ENCODE measurements around the gene ALDOB. TPM values are rescaled to one million over a fixed set of nuclear protein-coding genes. Genes with fewer than 3 reads are reported as not detected.

Gene ALDOB
- total and polyA plus RNA-seq, 4 donors = 527 to 2,132 (median 1,808) TPM

- WGBS = 17% methylated on average over 5 of the region's 5 CpGs
- Histone ChIP-seq H3K4me3 (ENCODE audit: low read depth in 1 of 3, low read length in 3 of 3) (peak overlapping the region; percentile 15 to 48 (median 41)), H3K27me3 (ENCODE audit: control insufficient read depth in 4 of 4, insufficient read depth in 4 of 4, low read length in 3 of 4) (no peaks in the 10 kb centered on the region), H3K9ac (ENCODE audit: low read depth in 1 of 2, low read length in 2 of 2) (peak overlapping the region in 1 of 2 donors; percentile 92), H3K4me1 (ENCODE audit: control insufficient read depth in 4 of 4, insufficient read depth in 4 of 4, low read length in 3 of 4) (peaks cover 5 to 33% (median 20%) of the 10 kb centered on the region in 4 donors), H3K27ac (ENCODE audit: low read depth in 1 of 2, low read length in 2 of 2) (peak overlapping the region; percentile 83 to 94), H3K9me3 (ENCODE audit: control insufficient read depth in 4 of 4, low read length in 3 of 4) (no peaks in the 10 kb centered on the region), H3K36me3 (ENCODE audit: control insufficient read depth in 4 of 4, insufficient read depth in 3 of 4, low read depth in 1 of 4, low read length in 3 of 4) (no peaks in the 10 kb centered on the region)
- TF ChIP-seq EGR1 (IDR thresholded peaks at IDR 0.05; ENCODE audit: low read depth in 2 of 2) = peak; percentile 34 to 69
- peak; percentile 36 for TF ChIP-seq TAF1 (conservative IDR thresholded peaks at IDR 0.05)
- TF ChIP-seq YY1 (IDR thresholded peaks at IDR 0.05) = peak; percentile 69
- TF ChIP-seq ATF3 (IDR thresholded peaks at IDR 0.05) = peak; percentile 59
- TF ChIP-seq JUND (IDR thresholded peaks at IDR 0.05) = peak; percentile 72 to 93
- peak; percentile 90 to 95 for TF ChIP-seq RXRA (IDR thresholded peaks at IDR 0.05)
- TF ChIP-seq NR2F2 (IDR thresholded peaks at IDR 0.05) = peak; percentile 67
- peak; percentile 64 for TF ChIP-seq MAX (IDR thresholded peaks at IDR 0.05)
- peak; percentile 27 for TF ChIP-seq FOXA2 (IDR thresholded peaks at IDR 0.05)
- peak; percentile 39 to 40 for TF ChIP-seq RAD21 (IDR thresholded peaks at IDR 0.05)
- no peak for TF ChIP-seq GABPA (IDR thresholded peaks at IDR 0.05 in 1 of 2, conservative IDR thresholded peaks at IDR 0.05 in 1 of 2)
- TF ChIP-seq REST (IDR thresholded peaks at IDR 0.05) = peak; percentile 66
- peak; percentile 59 for TF ChIP-seq ZBTB33 (IDR thresholded peaks at IDR 0.05)
- TF ChIP-seq SP1 (IDR thresholded peaks at IDR 0.05) = peak; percentile 87
- TF ChIP-seq CTCF (IDR thresholded peaks at IDR 0.05; ENCODE audit: low read depth, low read length, missing input control) = no peak
- no peak for TF ChIP-seq FOXA1 (IDR thresholded peaks at IDR 0.05)
- peak; percentile 85 for TF ChIP-seq HNF4A (conservative IDR thresholded peaks at IDR 0.05)
- TF ChIP-seq HNF4G (IDR thresholded peaks at IDR 0.05) = no peak
- DNase-seq (ENCODE audit: low spot score) = no peak
Measured at GRCh38 chr9:101445353-101446029, 9.9 kb upstream of the ALDOB start.
